ENCODE measurements around the gene LIG1. TPM values are rescaled to one million over a fixed set of nuclear protein-coding genes. Genes with fewer than 3 reads are reported as not detected.

LIG1 gene
- total RNA-seq, 4 donors from 2014 or later = 30.0 to 66.1 (median 44.4) TPM

GRCh38 chr19:48170817-48171347 lies 738 bp upstream of the LIG1 start:
- Histone ChIP-seq H3K4me3 (peak overlapping the region; percentile 69), H3K27me3 (no peaks in the 10 kb centered on the region), H3K9me3 (no peaks in the 10 kb centered on the region), H3K4me1 (peaks cover 19% of the 10 kb centered on the region), H3K36me3 (peaks cover 22% of the 10 kb centered on the region), H3K27ac (peak overlapping the region; percentile 81)
- TF ChIP-seq POLR2AphosphoS5 (IDR thresholded peaks at IDR 0.05) = no peak
- TF ChIP-seq, protein P1, sequence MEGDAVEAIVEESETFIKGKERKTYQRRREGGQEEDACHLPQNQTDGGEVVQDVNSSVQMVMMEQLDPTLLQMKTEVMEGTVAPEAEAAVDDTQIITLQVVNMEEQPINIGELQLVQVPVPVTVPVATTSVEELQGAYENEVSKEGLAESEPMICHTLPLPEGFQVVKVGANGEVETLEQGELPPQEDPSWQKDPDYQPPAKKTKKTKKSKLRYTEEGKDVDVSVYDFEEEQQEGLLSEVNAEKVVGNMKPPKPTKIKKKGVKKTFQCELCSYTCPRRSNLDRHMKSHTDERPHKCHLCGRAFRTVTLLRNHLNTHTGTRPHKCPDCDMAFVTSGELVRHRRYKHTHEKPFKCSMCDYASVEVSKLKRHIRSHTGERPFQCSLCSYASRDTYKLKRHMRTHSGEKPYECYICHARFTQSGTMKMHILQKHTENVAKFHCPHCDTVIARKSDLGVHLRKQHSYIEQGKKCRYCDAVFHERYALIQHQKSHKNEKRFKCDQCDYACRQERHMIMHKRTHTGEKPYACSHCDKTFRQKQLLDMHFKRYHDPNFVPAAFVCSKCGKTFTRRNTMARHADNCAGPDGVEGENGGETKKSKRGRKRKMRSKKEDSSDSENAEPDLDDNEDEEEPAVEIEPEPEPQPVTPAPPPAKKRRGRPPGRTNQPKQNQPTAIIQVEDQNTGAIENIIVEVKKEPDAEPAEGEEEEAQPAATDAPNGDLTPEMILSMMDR (IDR thresholded peaks at IDR 0.05) = no peak
- no peak for DNase-seq (ENCODE audit: low spot score in 2 of 2)
- WGBS = 4% methylated on average over 21 of the region's 21 CpGs

GRCh38 chr19:48169578-48169938 lies 586 bp downstream of the LIG1 start:
- 2% methylated on average over 12 of the region's 15 CpGs for WGBS
- peaks cover 23% of the 10 kb centered on the region for H3K4me1 ChIP-seq
- no peaks in the 10 kb centered on the region for H3K27me3 ChIP-seq
- peak; percentile 86 to 89 for DNase-seq (ENCODE audit: low spot score in 2 of 2)
- no peak for TF ChIP-seq POLR2A (IDR thresholded peaks at IDR 0.05)
- no peak for TF ChIP-seq POLR2AphosphoS5 (IDR thresholded peaks at IDR 0.05)
- TF ChIP-seq, protein P1 (IDR thresholded peaks at IDR 0.05) = no peak
- no peak for TF ChIP-seq EP300 (IDR thresholded peaks at IDR 0.05)
- peak overlapping the region; percentile 81 for H3K27ac ChIP-seq
- H3K36me3 ChIP-seq = peaks cover 16% of the 10 kb centered on the region
- H3K9me3 ChIP-seq = no peaks in the 10 kb centered on the region
- H3K4me3 ChIP-seq = peak overlapping the region; percentile 69

DNA sequence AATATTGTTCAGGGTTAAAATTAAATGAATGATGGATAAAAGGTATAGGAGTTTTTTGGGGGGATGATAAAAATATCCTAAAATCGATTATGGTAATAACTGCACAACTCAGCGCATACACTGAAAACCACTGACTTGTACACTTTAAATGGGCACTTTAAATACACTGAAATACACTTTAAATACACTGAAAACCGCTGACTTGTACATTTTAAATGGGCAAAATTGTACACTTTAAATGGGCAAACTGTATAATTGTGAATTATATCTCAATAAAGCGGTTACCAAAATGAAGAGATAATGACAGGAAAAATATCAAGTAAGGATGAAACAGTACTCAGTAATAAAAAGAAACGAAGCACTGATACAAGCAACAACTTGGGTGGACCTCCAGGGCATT lies 1.5 kb downstream of the LIG1 start:
- TF ChIP-seq POLR2AphosphoS5 (IDR thresholded peaks at IDR 0.05) = no peak
- TF ChIP-seq, protein P1 (IDR thresholded peaks at IDR 0.05) = no peak
- no peak for TF ChIP-seq EP300 (IDR thresholded peaks at IDR 0.05)
- no peak for TF ChIP-seq POLR2A (IDR thresholded peaks at IDR 0.05)
- H3K36me3 ChIP-seq = peaks cover 13% of the 10 kb centered on the region
- no peaks in the 10 kb centered on the region for H3K27me3 ChIP-seq
- DNase-seq (ENCODE audit: low spot score in 2 of 2) = no peak
- WGBS = 69% methylated on average over 5 of the region's 5 CpGs
- H3K27ac ChIP-seq = no peak overlapping the region
- no peak overlapping the region for H3K4me3 ChIP-seq
- H3K9me3 ChIP-seq = no peaks in the 10 kb centered on the region
- H3K4me1 ChIP-seq = peaks cover 23% of the 10 kb centered on the region

DNA sequence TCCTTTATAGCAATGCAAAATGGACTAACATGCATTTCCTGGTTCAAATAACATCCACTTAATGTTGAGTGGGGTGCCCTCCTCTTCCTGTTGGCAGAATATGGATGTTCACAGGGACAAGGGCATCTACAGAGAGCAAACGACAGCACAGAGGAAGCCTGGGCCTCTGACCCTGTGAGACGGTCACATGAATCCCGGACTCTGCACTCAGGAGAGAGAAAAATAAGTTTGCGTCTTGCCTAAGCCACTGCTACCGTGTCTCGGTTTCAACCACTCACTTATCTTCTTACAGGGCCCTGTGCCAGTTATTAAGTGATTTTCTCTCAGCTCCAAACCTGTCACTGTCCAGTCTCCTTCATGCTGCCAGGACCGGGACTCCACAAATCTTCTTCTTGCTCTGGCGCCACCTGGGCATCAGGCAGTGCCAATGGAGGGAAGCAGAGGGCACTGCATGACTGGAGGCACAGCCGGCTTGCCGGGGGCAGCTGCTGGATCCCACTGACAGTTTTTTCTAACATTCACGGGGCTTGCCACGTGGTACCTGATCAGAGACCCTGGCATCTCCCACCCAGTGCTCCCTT lies 11.8 kb downstream of the LIG1 start:
- WGBS = 87% methylated on average over 12 of the region's 12 CpGs
- DNase-seq (ENCODE audit: low spot score in 2 of 2) = no peak

DNA sequence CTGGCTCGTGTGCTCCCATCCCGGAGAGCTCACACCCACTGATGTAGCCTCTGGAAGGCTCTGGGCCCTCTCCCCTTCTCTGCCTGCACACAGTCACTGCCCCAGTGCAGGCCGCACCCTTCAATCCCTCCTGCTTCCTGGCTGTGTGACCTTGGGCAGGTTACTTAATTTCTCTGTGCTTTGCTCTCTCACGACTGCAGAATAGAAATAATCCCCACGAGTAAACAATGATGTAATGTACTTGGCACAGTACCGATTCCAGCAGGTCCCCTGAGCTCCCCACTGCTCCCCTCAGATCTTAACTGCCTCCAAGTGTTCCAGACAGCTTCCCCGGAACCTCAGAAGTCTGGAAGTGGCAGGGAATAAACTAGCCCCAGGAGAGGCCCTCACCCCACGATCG lies 16.1 kb downstream of the LIG1 start:
- Histone ChIP-seq H3K4me1 (no peaks in the 10 kb centered on the region), H3K9me3 (no peaks in the 10 kb centered on the region), H3K4me3 (no peak overlapping the region), H3K27ac (no peak overlapping the region), H3K36me3 (peaks cover 28% of the 10 kb centered on the region), H3K27me3 (no peaks in the 10 kb centered on the region)
- TF ChIP-seq EP300 (IDR thresholded peaks at IDR 0.05) = no peak
- TF ChIP-seq, protein P1 (IDR thresholded peaks at IDR 0.05) = no peak
- TF ChIP-seq POLR2A (IDR thresholded peaks at IDR 0.05) = no peak
- no peak for DNase-seq (ENCODE audit: low spot score in 2 of 2)
- 67% methylated on average over 9 of the region's 9 CpGs for WGBS

More for the DNA sequence above, 11.8 kb downstream of the LIG1 start:
- Histone ChIP-seq H3K27ac (no peak overlapping the region), H3K4me1 (no peaks in the 10 kb centered on the region), H3K9me3 (no peaks in the 10 kb centered on the region), H3K4me3 (no peak overlapping the region), H3K36me3 (peaks cover 37% of the 10 kb centered on the region), H3K27me3 (no peaks in the 10 kb centered on the region)
- TF ChIP-seq EP300 (IDR thresholded peaks at IDR 0.05) (no peak), POLR2AphosphoS5 (IDR thresholded peaks at IDR 0.05) (no peak), POLR2A (IDR thresholded peaks at IDR 0.05) (no peak)
- TF ChIP-seq, protein P1 (IDR thresholded peaks at IDR 0.05) = no peak
